ENCODE results near the gene FBXO30. TPM values are rescaled to one million over a fixed set of nuclear protein-coding genes. Genes with fewer than 3 reads are reported as not detected.

The FBXO30 gene
- total RNA-seq, 1 donor from 2014 or later: 20.2 TPM

GRCh38 chr6:145752638-145753037, 62.0 kb downstream of the FBXO30 start:
- DNase-seq: no peak

GRCh38 chr6:145749632-145750031, 65.0 kb downstream of the FBXO30 start:
- no peak for DNase-seq

- no peak for DNase-seq
Measured at GRCh38 chr6:145745861-145746260, 68.7 kb downstream of the FBXO30 start.

GRCh38 chr6:145744619-145745018, 70.0 kb downstream of the FBXO30 start:
- DNase-seq: no peak

Other genes with a start within 250 kb of the FBXO30 start
- 7.9 TPM for gene EPM2A, start 79.3 kb downstream of the FBXO30 start, total RNA-seq
- 42.5 TPM for gene SHPRH, start 149.6 kb upstream of the FBXO30 start, total RNA-seq
- 0.10 TPM for gene GRM1, start 214.3 kb upstream of the FBXO30 start, total RNA-seq

All from skin of body (tissue), 2 donors.